Middle frontal gyrus (tissue), 1 donor: Measurements from ENCODE around the gene TMEM238.
"Not testable (repeated sequence)": the region's sequence is repeated elsewhere in the genome, so short reads cannot be mapped to it uniquely, and the experiment has no call there.

Experiments
- DNase-seq: peaks from one replicate; pipeline ENCODE4 v3.0.0-alpha.2; 2015; ENCODE audit warnings: low spot score; ENCODE audit errors: extremely low spot score

The TMEM238 gene

GRCh38 chr19:55341171-55341588 is 42.9 kb downstream of the TMEM238 start:
- DNase-seq, result no peak

- DNase-seq, result no peak
Observed at GRCh38 chr19:55340784-55341147, 43.3 kb downstream of the TMEM238 start.

GRCh38 chr19:55339889-55340783 is 44.0 kb downstream of the TMEM238 start:
- DNase-seq, result no peak

- peak; percentile 100 for DNase-seq
Observed at GRCh38 chr19:55339105-55339888, 44.8 kb downstream of the TMEM238 start, which contains the start of gene KMT5C. Gene KMT5C (plus strand): TSS chr19:55339876. CDS start chr19:55341937, 2,061 bp downstream.

GRCh38 chr19:55336101-55336500 is 48.0 kb downstream of the TMEM238 start:
- DNase-seq, result no peak

GRCh38 chr19:55333870-55334269 is 50.2 kb downstream of the TMEM238 start:
- no peak for DNase-seq

- not testable (repeated sequence) for DNase-seq
Observed at GRCh38 chr19:55329791-55330190, 54.3 kb downstream of the TMEM238 start.
